Erythroblast (primary cell): ENCODE measurements around the gene OSBPL2.

Experiments
- DNase-seq, 2 experiments: peaks; one replicate each; lab custom pipeline; 2025; lab: John Stamatoyannopoulos, UW
- GATA1 ChIP-seq: IDR thresholded peaks from 2 replicates; pipeline ENCODE4 v1.6.1; 2011; ENCODE audit warnings: low read depth, mild to moderate bottlenecking, control low read depth, low read length, moderate library complexity
- POLR2A ChIP-seq: IDR thresholded peaks from 2 replicates; pipeline ENCODE4 v1.6.1; 2011; ENCODE audit warnings: mild to moderate bottlenecking, low read length

OSBPL2 gene

GRCh38 chr20:62309947-62310756 lies 71.8 kb downstream of the OSBPL2 start:
- no peak for DNase-seq
- TF ChIP-seq POLR2A (no peak), GATA1 (no peak)

GRCh38 chr20:62310757-62311121 lies 72.4 kb downstream of the OSBPL2 start:
- TF ChIP-seq GATA1 = no peak
- no peak for TF ChIP-seq POLR2A
- no peak for DNase-seq

GRCh38 chr20:62311150-62311549 lies 72.8 kb downstream of the OSBPL2 start:
- DNase-seq = no peak
- TF ChIP-seq POLR2A (no peak), GATA1 (no peak)

GRCh38 chr20:62311832-62312661 lies 73.7 kb downstream of the OSBPL2 start:
- no peak for DNase-seq
- TF ChIP-seq GATA1 (no peak), POLR2A (no peak)

GRCh38 chr20:62312662-62312977 lies 74.3 kb downstream of the OSBPL2 start:
- TF ChIP-seq GATA1 = no peak
- no peak for TF ChIP-seq POLR2A
- no peak for DNase-seq

GRCh38 chr20:62313021-62313420 lies 74.7 kb downstream of the OSBPL2 start:
- no peak for TF ChIP-seq GATA1
- TF ChIP-seq POLR2A = no peak

GRCh38 chr20:62313460-62314338 lies 75.4 kb downstream of the OSBPL2 start:
- no peak for DNase-seq

More at GRCh38 chr20:62313021-62313420, 74.7 kb downstream of the OSBPL2 start:
- no peak for DNase-seq

GRCh38 chr20:62314339-62314638 lies 76.0 kb downstream of the OSBPL2 start:
- TF ChIP-seq GATA1 (no peak), POLR2A (no peak)
- DNase-seq = no peak

More at GRCh38 chr20:62313460-62314338, 75.4 kb downstream of the OSBPL2 start:
- no peak for TF ChIP-seq GATA1
- no peak for TF ChIP-seq POLR2A

- DNase-seq = no peak
- no peak for TF ChIP-seq POLR2A
- TF ChIP-seq GATA1 = no peak
Measured at GRCh38 chr20:62314711-62315302, 76.5 kb downstream of the OSBPL2 start.

- TF ChIP-seq POLR2A = no peak
- no peak for TF ChIP-seq GATA1
- DNase-seq = no peak
Measured at GRCh38 chr20:62315773-62316172, 77.5 kb downstream of the OSBPL2 start.

GRCh38 chr20:62316331-62317166 lies 78.2 kb downstream of the OSBPL2 start:
- DNase-seq = no peak
- TF ChIP-seq GATA1 (no peak), POLR2A (no peak)

- DNase-seq = no peak
Measured at GRCh38 chr20:62317167-62317655, 78.9 kb downstream of the OSBPL2 start.

More at GRCh38 chr20:62317167-62317655, 78.9 kb downstream of the OSBPL2 start:
- no peak for TF ChIP-seq GATA1
- TF ChIP-seq POLR2A = no peak
